ENCODE measurements around the gene HTR5A. TPM values are rescaled to one million over a fixed set of nuclear protein-coding genes. Genes with fewer than 3 reads are reported as not detected.

The HTR5A gene
- total and polyA plus RNA-seq, 2 of the 13 experiments (the other 11 are each of a cell fraction or from before 2014, with no cell fraction given) = not detected

DNA sequence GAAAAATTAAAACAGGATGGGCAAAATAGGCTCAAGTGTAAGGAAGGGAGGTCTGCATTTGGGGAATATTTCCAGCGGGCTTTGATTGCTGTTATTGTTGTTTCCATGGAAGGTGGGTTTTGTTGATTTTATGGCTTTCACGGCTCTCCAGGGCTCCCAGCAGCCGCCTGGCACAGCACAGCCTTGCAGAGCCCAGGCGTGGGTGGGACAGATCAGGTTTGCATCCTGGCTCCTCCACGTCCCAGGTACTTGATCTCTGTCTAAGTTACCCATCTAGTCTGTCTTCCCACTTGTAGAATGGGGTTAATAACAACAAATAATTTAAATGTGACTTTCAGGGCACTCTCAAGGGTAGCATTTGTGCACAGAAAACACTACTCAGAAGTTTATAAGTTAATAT is 45.2 kb downstream of the HTR5A start (continued):
- TF ChIP-seq, protein P1, sequence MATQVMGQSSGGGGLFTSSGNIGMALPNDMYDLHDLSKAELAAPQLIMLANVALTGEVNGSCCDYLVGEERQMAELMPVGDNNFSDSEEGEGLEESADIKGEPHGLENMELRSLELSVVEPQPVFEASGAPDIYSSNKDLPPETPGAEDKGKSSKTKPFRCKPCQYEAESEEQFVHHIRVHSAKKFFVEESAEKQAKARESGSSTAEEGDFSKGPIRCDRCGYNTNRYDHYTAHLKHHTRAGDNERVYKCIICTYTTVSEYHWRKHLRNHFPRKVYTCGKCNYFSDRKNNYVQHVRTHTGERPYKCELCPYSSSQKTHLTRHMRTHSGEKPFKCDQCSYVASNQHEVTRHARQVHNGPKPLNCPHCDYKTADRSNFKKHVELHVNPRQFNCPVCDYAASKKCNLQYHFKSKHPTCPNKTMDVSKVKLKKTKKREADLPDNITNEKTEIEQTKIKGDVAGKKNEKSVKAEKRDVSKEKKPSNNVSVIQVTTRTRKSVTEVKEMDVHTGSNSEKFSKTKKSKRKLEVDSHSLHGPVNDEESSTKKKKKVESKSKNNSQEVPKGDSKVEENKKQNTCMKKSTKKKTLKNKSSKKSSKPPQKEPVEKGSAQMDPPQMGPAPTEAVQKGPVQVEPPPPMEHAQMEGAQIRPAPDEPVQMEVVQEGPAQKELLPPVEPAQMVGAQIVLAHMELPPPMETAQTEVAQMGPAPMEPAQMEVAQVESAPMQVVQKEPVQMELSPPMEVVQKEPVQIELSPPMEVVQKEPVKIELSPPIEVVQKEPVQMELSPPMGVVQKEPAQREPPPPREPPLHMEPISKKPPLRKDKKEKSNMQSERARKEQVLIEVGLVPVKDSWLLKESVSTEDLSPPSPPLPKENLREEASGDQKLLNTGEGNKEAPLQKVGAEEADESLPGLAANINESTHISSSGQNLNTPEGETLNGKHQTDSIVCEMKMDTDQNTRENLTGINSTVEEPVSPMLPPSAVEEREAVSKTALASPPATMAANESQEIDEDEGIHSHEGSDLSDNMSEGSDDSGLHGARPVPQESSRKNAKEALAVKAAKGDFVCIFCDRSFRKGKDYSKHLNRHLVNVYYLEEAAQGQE (IDR thresholded peaks at IDR 0.05; ENCODE audit: borderline replicate concordance in 1 of 2, low read depth in 1 of 2, low read length in 2 of 2) = no peak
- no peak for TF ChIP-seq RORA (CRISPR knock-in tag; IDR thresholded peaks at IDR 0.05)
- no peak for TF ChIP-seq CENPX (CRISPR knock-in tag; IDR thresholded peaks at IDR 0.05)
- TF ChIP-seq, protein P2, sequence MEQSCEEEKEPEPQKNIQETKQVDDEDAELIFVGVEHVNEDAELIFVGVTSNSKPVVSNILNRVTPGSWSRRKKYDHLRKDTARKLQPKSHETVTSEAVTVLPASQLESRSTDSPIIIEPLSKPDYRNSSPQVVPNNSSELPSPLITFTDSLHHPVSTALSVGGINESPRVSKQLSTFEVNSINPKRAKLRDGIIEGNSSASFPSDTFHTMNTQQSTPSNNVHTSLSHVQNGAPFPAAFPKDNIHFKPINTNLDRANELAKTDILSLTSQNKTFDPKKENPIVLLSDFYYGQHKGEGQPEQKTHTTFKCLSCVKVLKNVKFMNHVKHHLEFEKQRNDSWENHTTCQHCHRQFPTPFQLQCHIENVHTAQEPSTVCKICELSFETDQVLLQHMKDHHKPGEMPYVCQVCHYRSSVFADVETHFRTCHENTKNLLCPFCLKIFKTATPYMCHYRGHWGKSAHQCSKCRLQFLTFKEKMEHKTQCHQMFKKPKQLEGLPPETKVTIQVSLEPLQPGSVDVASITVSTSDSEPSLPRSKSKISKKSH (CRISPR knock-in tag; IDR thresholded peaks at IDR 0.05; ENCODE audit: borderline replicate concordance) = no peak

DNA sequence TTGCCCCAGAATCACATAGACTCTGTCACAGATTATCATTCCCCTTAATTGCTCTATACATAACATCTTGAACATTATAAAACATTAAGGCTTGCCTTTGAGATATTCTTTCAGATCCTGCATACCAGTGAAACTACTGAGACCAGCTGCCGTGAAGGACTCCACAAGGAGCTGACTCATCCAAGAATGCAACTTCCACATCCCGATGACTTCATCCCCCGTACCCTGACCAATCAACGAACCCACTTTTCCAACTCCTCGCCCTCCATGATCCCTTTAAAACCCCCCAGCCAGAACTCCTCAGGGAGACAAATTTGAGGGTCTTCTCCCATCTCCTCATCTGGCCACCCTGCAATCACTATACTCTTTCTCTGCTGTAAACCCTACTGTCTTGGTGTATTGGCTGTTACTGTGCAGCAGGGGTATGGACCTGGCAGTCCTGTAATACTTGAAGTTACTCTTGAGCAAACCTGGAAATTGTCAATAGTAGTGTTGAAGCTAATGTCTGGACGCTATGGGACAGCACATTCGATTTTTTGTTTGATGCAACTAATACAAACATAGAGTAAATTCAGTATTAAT is 49.8 kb downstream of the HTR5A start:
- BruUV-seq (replicated peaks) = no TSS peak
- Histone ChIP-seq H3K36me3 (replicated peaks in 1 of 2; ENCODE audit: control insufficient read depth in 1 of 2, insufficient read depth in 2 of 2, low read length in 2 of 2) (no peaks in the 10 kb centered on the region), H3K9me3 (ENCODE audit: low read length) (peaks cover 31% of the 10 kb centered on the region), H3K27me3 (ENCODE audit: control insufficient read depth in 1 of 2, insufficient read depth in 2 of 2, low read length in 2 of 2) (peaks cover 0 to 13% of the 10 kb centered on the region in 2 experiments; a peak in 1 of 5 replicates), H3K4me1 (ENCODE audit: insufficient read depth, low read length) (no peaks in the 10 kb centered on the region), H3K79me2 (ENCODE audit: insufficient read depth, low read length) (no peaks in the 10 kb centered on the region), H2AFZ (ENCODE audit: low read length) (no peak overlapping the region), H4K20me1 (ENCODE audit: insufficient read depth, low read length) (no peaks in the 10 kb centered on the region), H3K9ac (ENCODE audit: insufficient read depth, low read depth, low read length) (no peak overlapping the region), H3K27ac (ENCODE audit: extremely low read length, insufficient read depth, low read length) (no peak overlapping the region), H3K4me3 (replicated peaks in 1 of 3; ENCODE audit: insufficient read depth in 1 of 3, low read depth in 2 of 3, low read length in 3 of 3) (no peak overlapping the region), H3K4me2 (ENCODE audit: low read depth, low read length) (no peak overlapping the region)
- POLR2A ChIA-PET = no interaction called here
- intact Hi-C loops (cut with micrococcal nuclease; ENCODE audit: unreplicated experiment) = no loop called here
- ATAC-seq (no peak), DNase-seq (ENCODE audit: low spot score) (no peak), FAIRE-seq (no peak)
- CTCF ChIA-PET (ENCODE audit: low intra/inter-chr PET ratio, low total read pairs) = no interaction called here
- WGBS (ENCODE audit: low lambda C conversion rate) = 10% methylated on average over 7 of the region's 7 CpGs
- in situ Hi-C loops (cut with HindIII; ENCODE audit: extremely low pct_ligation_motif_present, low pct_unique_long_range_greater_than_20kb) = no loop called here
- TF ChIP-seq, protein P3, sequence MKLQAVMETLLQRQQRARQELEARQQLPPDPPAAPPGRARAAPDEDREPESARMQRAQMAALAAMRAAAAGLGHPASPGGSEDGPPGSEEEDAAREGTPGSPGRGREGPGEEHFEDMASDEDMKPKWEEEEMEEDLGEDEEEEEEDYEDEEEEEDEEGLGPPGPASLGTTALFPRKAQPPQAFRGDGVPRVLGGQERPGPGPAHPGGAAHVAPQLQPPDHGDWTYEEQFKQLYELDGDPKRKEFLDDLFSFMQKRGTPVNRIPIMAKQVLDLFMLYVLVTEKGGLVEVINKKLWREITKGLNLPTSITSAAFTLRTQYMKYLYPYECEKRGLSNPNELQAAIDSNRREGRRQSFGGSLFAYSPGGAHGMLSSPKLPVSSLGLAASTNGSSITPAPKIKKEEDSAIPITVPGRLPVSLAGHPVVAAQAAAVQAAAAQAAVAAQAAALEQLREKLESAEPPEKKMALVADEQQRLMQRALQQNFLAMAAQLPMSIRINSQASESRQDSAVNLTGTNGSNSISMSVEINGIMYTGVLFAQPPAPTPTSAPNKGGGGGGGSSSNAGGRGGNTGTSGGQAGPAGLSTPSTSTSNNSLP (IDR thresholded peaks at IDR 0.05; ENCODE audit: low read depth, low read length) = no peak
- TF ChIP-seq NFIC (IDR thresholded peaks at IDR 0.05; ENCODE audit: low read length) (no peak), ZNF792 (CRISPR knock-in tag; IDR thresholded peaks at IDR 0.05) (no peak), DNMT3B (CRISPR knock-in tag; conservative IDR thresholded peaks at IDR 0.05) (no peak), KAT2B (IDR thresholded peaks at IDR 0.05; ENCODE audit: borderline replicate concordance, low read depth, low read length) (no peak)
